Neural progenitor cell (in vitro differentiated cells): ENCODE measurements around the gene LIF. TPM values are rescaled to one million over a fixed set of nuclear protein-coding genes. Genes with fewer than 3 reads are reported as not detected.

Experiments
- DNase-seq: peaks from one replicate; pipeline ENCODE4 v3.0.0-alpha.2; 2016; ENCODE audit warnings: low spot score
- H2AFZ ChIP-seq: fragments of 200-600 bp; sonication (generic); replicated peaks from 2 replicates; pipeline ENCODE4 v1.6.1; 2016; ENCODE audit warnings: antibody characterized with exemption
- H3F3A ChIP-seq: fragments of 200-600 bp; sonication (generic); 2 replicates; pipeline ENCODE4 v1.6.1; 2016; ENCODE audit warnings: antibody characterized with exemption, low read depth
- H3K27ac ChIP-seq: fragments of 200-600 bp; sonication (generic); 2 replicates; pipeline ENCODE4 v1.5.1; 2016; ENCODE audit warnings: mild to moderate bottlenecking
- H3K27me3 ChIP-seq: fragments of 200-600 bp; sonication (generic); 2 replicates; pipeline ENCODE4 v1.6.1; 2016; ENCODE audit warnings: mild to moderate bottlenecking, moderate library complexity
- H3K36me3 ChIP-seq: fragments of 200-600 bp; sonication (generic); 2 replicates; pipeline ENCODE4 v1.5.1; 2016
- H3K4me1 ChIP-seq: fragments of 200-600 bp; sonication (generic); 2 replicates; pipeline ENCODE4 v1.6.1; 2016; ENCODE audit warnings: mixed run types
- H3K4me2 ChIP-seq: fragments of 200-600 bp; sonication (generic); 2 replicates; pipeline ENCODE4 v1.6.1; 2016
- H3K4me3 ChIP-seq: fragments of 200-600 bp; sonication (generic); 2 replicates; pipeline ENCODE4 v1.5.1; 2016
- H3K79me2 ChIP-seq: fragments of 200-600 bp; sonication (generic); 2 replicates; pipeline ENCODE4 v1.6.1; 2016; ENCODE audit warnings: low read depth
- H3K9ac ChIP-seq: fragments of 200-600 bp; sonication (generic); 2 replicates; pipeline ENCODE4 v1.6.1; 2016
- H3K9me3 ChIP-seq: fragments of 200-600 bp; sonication (generic); 2 replicates; pipeline ENCODE4 v1.5.1; 2016; ENCODE audit warnings: low read depth
- H4K20me1 ChIP-seq: fragments of 200-600 bp; sonication (generic); 2 replicates; pipeline ENCODE4 v1.6.1; 2016; ENCODE audit warnings: low read depth
- H3K27ac Mint-ChIP-seq: 3 replicates; pipeline ENCODE4 v1.8.0; 2021; ENCODE audit warnings: mixed read lengths
- H3K27me3 Mint-ChIP-seq: 2 replicates; pipeline ENCODE4 v1.8.0; 2022; ENCODE audit warnings: low read depth, mild to moderate bottlenecking, inconsistent platforms, moderate library complexity, mixed read lengths; ENCODE audit not compliant: insufficient read depth
- H3K36me3 Mint-ChIP-seq: 3 replicates; pipeline ENCODE4 v1.8.0; 2021; ENCODE audit warnings: mixed read lengths
- H3K4me1 Mint-ChIP-seq: 3 replicates; pipeline ENCODE4 v1.8.0; 2021; ENCODE audit warnings: mixed read lengths
- H3K4me3 Mint-ChIP-seq: 3 replicates; pipeline ENCODE4 v1.8.0; 2021; ENCODE audit warnings: mild to moderate bottlenecking, moderate library complexity, mixed read lengths
- H3K9me3 Mint-ChIP-seq: 3 replicates; pipeline ENCODE4 v1.8.0; 2020; ENCODE audit warnings: mixed read lengths
- EZH2 ChIP-seq: fragments of 200-600 bp; sonication (generic); IDR thresholded peaks from 2 replicates; pipeline ENCODE4 v1.6.1; 2017; ENCODE audit warnings: antibody characterized with exemption, mild to moderate bottlenecking, moderate library complexity
- EZH2phosphoT487 ChIP-seq: fragments of 200-600 bp; sonication (generic); IDR thresholded peaks from 2 replicates; pipeline ENCODE4 v1.6.1; 2017; ENCODE audit warnings: antibody characterized with exemption
- total RNA-seq: library from RNA; depleted of rRNA; stranded (reverse); fragments of >200 nt; gene quantifications from 2 replicates; pipeline ENCODE4 v1.2.3, GENCODE V29; 2015; ENCODE audit warnings: low replicate concordance
- TF ChIP-seq, protein P1 (sequence below): fragments of 200-600 bp; sonication (generic); IDR thresholded peaks from 2 replicates; pipeline ENCODE4 v1.5.1; 2017; ENCODE audit warnings: antibody characterized with exemption, mild to moderate bottlenecking

LIF gene
- total RNA-seq, 1 donor from 2014 or later = 0.21 TPM

GRCh38 chr22:30284172-30284571, 37.6 kb upstream of the LIF start:
- Mint-ChIP-seq H3K36me3 (no peaks in the 10 kb centered on the region), H3K27ac (no peak overlapping the region), H3K27me3 (peaks cover 4% of the 10 kb centered on the region), H3K4me1 (peaks cover 5% of the 10 kb centered on the region), H3K9me3 (no peaks in the 10 kb centered on the region), H3K4me3 (no peak overlapping the region)
- H4K20me1 ChIP-seq = no peaks in the 10 kb centered on the region
- no peak overlapping the region for H3K4me3 ChIP-seq
- no peaks in the 10 kb centered on the region for H3K36me3 ChIP-seq
- H3K79me2 ChIP-seq = no peaks in the 10 kb centered on the region
- no peak overlapping the region for H2AFZ ChIP-seq
- peaks cover 7% of the 10 kb centered on the region for H3K4me1 ChIP-seq
- no peak overlapping the region for H3K4me2 ChIP-seq
- DNase-seq = no peak
- H3K27ac ChIP-seq = no peak overlapping the region
- no peak overlapping the region for H3K9ac ChIP-seq
- H3F3A ChIP-seq = peaks cover 19% of the 10 kb centered on the region
- no peak for TF ChIP-seq EZH2phosphoT487
- TF ChIP-seq, protein P1, sequence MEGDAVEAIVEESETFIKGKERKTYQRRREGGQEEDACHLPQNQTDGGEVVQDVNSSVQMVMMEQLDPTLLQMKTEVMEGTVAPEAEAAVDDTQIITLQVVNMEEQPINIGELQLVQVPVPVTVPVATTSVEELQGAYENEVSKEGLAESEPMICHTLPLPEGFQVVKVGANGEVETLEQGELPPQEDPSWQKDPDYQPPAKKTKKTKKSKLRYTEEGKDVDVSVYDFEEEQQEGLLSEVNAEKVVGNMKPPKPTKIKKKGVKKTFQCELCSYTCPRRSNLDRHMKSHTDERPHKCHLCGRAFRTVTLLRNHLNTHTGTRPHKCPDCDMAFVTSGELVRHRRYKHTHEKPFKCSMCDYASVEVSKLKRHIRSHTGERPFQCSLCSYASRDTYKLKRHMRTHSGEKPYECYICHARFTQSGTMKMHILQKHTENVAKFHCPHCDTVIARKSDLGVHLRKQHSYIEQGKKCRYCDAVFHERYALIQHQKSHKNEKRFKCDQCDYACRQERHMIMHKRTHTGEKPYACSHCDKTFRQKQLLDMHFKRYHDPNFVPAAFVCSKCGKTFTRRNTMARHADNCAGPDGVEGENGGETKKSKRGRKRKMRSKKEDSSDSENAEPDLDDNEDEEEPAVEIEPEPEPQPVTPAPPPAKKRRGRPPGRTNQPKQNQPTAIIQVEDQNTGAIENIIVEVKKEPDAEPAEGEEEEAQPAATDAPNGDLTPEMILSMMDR = no peak
- no peak for TF ChIP-seq EZH2
- no peaks in the 10 kb centered on the region for H3K27me3 ChIP-seq
- H3K9me3 ChIP-seq = no peaks in the 10 kb centered on the region

DNA sequence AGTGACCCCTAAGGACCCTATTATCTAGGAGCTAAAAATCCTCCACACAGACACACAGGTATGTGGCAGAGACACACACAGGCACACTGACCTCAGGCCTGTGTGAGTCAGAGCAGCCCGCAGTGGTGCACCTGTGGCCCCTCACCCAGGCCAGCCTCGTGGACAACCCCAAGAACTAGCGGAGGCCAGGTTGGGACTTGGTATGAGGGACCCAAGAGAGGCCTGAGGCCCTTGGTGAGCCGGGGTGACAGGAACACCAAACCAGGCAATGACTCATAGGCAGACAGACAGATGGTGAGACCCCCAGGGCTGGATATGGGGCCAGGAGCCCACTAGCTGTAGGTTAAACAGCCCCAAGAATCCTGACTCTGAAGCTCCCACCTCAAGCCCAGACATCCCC, 36.8 kb upstream of the LIF start:
- H3K4me1 Mint-ChIP-seq = peaks cover 7% of the 10 kb centered on the region

DNA sequence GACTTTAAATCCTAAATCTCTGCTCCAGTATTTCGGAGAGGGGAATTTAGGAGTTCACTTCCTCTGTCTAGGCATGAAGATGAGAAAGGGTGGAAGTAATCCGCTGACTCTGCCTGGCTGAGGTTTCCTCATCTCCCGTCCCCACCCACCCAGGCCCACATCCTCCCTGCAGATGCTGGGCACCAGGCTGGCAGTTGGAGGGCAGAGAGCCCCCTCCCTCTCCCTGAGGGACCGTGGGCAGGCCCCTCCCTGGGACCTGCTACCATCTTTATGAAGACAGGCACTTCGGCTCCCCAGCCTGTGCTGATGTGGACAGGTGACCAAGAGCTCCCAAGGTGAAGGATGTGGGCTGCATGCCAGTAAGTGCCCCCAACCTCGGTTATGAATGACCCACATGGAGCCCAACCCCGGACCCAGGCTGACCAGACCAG, 36.1 kb upstream of the LIF start:
- Mint-ChIP-seq H3K4me1 (peaks cover 11% of the 10 kb centered on the region), H3K27me3 (no peaks in the 10 kb centered on the region), H3K36me3 (no peaks in the 10 kb centered on the region), H3K27ac (no peak overlapping the region), H3K9me3 (no peaks in the 10 kb centered on the region), H3K4me3 (no peak overlapping the region)
- Histone ChIP-seq H2AFZ (no peak overlapping the region), H4K20me1 (no peaks in the 10 kb centered on the region), H3F3A (peaks cover 3% of the 10 kb centered on the region), H3K9ac (no peak overlapping the region), H3K79me2 (no peaks in the 10 kb centered on the region), H3K27me3 (no peaks in the 10 kb centered on the region), H3K9me3 (no peaks in the 10 kb centered on the region), H3K27ac (no peak overlapping the region), H3K36me3 (no peaks in the 10 kb centered on the region), H3K4me2 (no peak overlapping the region), H3K4me3 (no peak overlapping the region), H3K4me1 (peaks cover 5% of the 10 kb centered on the region)
- TF ChIP-seq, protein P1 = no peak
- TF ChIP-seq EZH2 (no peak), EZH2phosphoT487 (no peak)
- DNase-seq = no peak

More for the DNA sequence above, 36.8 kb upstream of the LIF start:
- Mint-ChIP-seq H3K9me3 (no peaks in the 10 kb centered on the region), H3K27me3 (peaks cover 2% of the 10 kb centered on the region), H3K36me3 (no peaks in the 10 kb centered on the region), H3K4me3 (no peak overlapping the region), H3K27ac (no peak overlapping the region)
- Histone ChIP-seq H3K4me1 (peaks cover 3% of the 10 kb centered on the region), H3K9ac (no peak overlapping the region), H3F3A (peaks cover 10% of the 10 kb centered on the region), H3K4me2 (no peak overlapping the region), H4K20me1 (no peaks in the 10 kb centered on the region), H3K4me3 (no peak overlapping the region), H3K79me2 (no peaks in the 10 kb centered on the region), H2AFZ (no peak overlapping the region), H3K9me3 (no peaks in the 10 kb centered on the region), H3K27ac (no peak overlapping the region), H3K27me3 (no peaks in the 10 kb centered on the region), H3K36me3 (no peaks in the 10 kb centered on the region)
- DNase-seq = no peak
- TF ChIP-seq EZH2phosphoT487 (no peak), EZH2 (no peak)
- TF ChIP-seq, protein P1 = no peak

GRCh38 chr22:30280505-30280904, 33.9 kb upstream of the LIF start:
- H3K4me3 Mint-ChIP-seq = no peak overlapping the region
- H3K4me3 ChIP-seq = no peak overlapping the region
- no peaks in the 10 kb centered on the region for H3F3A ChIP-seq
- H3K4me1 Mint-ChIP-seq = peaks cover 17% of the 10 kb centered on the region
- no peaks in the 10 kb centered on the region for H3K27me3 Mint-ChIP-seq
- no peaks in the 10 kb centered on the region for H3K36me3 ChIP-seq
- no peaks in the 10 kb centered on the region for H3K9me3 Mint-ChIP-seq
- H3K27ac Mint-ChIP-seq = no peak overlapping the region
- no peaks in the 10 kb centered on the region for H3K79me2 ChIP-seq
- no peaks in the 10 kb centered on the region for H3K36me3 Mint-ChIP-seq
- H2AFZ ChIP-seq = no peak overlapping the region
- no peak for TF ChIP-seq EZH2phosphoT487
- TF ChIP-seq, protein P1 = no peak
- no peak for TF ChIP-seq EZH2
- H3K4me2 ChIP-seq = no peak overlapping the region
- H3K27me3 ChIP-seq = no peaks in the 10 kb centered on the region
- H3K9me3 ChIP-seq = no peaks in the 10 kb centered on the region
- DNase-seq = no peak
- H4K20me1 ChIP-seq = no peaks in the 10 kb centered on the region
- no peak overlapping the region for H3K9ac ChIP-seq
- H3K27ac ChIP-seq = no peak overlapping the region
- peaks cover 7% of the 10 kb centered on the region for H3K4me1 ChIP-seq
